Measurements from ENCODE around the gene SLC8B1.

Gene SLC8B1

DNA sequence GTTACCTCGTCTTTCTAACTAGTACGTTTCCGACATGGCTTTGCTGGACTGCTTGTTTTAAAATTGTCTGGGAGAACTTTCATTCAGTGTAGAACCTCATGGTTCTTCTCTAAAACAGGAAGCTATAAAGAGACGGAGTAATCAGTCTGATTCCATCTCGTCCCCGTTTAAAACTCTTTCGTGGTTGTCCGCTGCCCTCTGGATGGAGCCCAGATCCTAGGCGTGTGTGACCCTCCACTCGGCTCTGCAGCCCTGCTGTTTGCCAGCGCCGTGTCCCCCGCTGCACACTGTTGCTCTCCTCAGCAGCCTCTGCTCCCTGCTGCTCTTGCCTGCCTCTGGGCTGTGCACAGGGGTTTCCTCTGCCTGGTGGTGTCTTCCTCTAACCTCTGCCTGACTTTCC lies 50.2 kb downstream of the SLC8B1 start:
- TF ChIP-seq, protein P1, sequence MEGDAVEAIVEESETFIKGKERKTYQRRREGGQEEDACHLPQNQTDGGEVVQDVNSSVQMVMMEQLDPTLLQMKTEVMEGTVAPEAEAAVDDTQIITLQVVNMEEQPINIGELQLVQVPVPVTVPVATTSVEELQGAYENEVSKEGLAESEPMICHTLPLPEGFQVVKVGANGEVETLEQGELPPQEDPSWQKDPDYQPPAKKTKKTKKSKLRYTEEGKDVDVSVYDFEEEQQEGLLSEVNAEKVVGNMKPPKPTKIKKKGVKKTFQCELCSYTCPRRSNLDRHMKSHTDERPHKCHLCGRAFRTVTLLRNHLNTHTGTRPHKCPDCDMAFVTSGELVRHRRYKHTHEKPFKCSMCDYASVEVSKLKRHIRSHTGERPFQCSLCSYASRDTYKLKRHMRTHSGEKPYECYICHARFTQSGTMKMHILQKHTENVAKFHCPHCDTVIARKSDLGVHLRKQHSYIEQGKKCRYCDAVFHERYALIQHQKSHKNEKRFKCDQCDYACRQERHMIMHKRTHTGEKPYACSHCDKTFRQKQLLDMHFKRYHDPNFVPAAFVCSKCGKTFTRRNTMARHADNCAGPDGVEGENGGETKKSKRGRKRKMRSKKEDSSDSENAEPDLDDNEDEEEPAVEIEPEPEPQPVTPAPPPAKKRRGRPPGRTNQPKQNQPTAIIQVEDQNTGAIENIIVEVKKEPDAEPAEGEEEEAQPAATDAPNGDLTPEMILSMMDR (conservative IDR thresholded peaks at IDR 0.05): no peak
- H3K27ac ChIP-seq: no peak overlapping the region

DNA sequence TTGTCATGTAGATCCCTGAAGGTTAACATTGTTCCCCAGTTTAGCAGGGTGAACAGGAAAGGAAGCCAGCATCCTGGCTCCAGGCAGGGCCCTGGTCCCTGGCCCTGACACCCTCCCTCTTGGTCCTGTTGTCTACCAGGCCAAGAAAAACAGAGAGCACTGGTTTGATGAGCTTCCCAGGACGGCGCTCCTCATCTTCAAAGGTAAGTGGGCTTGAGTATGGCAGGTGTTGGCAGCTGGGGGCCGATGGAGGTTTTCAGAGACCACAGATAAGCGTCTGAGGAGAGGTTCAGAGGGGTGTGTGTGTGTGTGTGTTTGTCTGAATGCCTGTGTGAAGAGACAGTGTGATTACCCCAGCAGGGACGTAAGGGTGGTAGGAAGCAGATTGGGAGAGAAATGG lies 56.3 kb downstream of the SLC8B1 start:
- H3K27ac ChIP-seq: no peak overlapping the region
- TF ChIP-seq, protein P1 (conservative IDR thresholded peaks at IDR 0.05): no peak

DNA sequence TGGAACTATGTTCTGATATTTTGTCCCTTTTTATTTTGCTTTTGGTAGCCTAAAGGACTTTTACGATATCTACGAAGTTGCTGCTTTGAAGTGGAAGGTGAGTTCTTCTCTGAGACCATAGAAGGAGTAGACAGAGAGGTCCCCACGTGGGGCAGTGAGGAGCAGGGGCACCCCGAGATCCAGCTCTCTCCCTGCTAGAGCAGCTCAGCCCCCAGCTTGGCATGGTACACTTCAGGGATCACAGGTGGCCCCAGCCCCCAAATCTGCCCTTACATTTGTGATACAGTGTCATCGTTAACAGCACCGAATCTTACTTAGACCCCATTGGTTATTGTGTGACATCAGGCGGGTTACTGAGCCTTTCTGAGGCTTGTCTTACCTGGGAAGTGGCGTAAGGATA lies 56.8 kb downstream of the SLC8B1 start:
- TF ChIP-seq, protein P1 (conservative IDR thresholded peaks at IDR 0.05): no peak
- H3K27ac ChIP-seq: no peak overlapping the region

DNA sequence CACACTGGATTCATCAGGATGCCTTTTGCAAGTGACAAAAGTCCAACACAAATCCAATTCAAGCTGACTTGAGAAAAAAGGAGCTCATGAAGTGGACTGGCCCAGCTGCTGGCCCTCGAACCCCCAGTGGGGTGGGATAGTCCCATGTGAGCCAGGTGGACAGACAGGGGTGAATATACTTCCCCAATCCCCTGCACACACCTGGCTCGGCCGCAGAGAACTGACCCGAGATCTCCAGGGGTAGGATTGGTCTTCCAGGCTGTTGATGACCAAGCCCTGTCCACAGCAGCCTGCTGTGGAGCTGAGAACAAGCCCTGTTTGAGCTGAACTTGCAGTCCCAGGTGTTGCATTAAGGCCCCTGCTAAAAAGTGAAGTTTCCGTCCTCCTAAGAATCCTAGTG lies 57.4 kb downstream of the SLC8B1 start:
- H3K27ac ChIP-seq: no peak overlapping the region
- TF ChIP-seq, protein P1 (conservative IDR thresholded peaks at IDR 0.05): no peak

DNA sequence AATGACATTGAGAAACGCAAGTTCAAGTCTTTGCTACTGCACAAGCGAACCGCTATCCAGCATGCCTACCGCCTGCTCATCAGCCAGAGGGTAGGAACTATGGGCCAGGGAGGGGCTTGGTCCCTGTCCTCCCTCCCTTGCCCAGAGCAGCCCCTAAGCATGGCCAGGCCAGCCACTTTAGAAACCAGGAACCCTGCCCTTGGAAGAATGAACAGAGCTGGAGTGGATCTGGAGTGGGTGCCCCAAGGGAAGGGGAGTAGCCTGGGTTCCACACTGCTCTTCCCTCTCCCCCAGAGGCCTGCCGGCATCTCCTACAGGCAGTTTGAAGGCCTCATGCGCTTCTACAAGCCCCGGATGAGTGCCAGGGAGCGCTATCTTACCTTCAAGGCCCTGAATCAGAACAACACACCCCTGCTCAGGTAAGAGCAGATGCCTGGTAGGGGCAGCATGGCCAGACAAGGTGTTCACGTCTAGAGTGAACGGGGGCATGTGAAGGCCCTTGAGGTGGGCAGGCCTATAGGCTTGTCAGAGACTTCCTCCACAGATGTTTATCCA lies 57.9 kb downstream of the SLC8B1 start:
- TF ChIP-seq, protein P1 (conservative IDR thresholded peaks at IDR 0.05): no peak
- no peak overlapping the region for H3K27ac ChIP-seq

DNA sequence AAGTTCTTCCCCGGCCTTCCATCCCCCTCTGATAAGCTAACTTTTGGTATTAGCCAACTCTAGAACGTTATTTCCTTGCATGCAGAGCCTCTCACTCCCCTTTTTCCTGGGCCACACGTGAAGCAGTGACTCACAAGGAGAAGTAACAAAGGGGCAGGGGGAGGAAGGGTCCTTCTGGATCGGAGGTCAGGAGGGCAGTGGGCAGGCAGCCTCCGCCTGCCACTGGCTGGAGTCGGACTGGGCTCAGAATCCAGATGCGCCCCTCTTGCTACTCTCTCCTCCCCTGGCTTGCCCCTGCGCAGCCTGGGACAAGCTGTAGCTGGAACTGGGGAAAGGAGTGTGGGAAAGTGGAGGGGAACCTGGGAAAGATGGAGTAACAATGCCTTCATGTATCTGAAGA lies 58.6 kb downstream of the SLC8B1 start:
- no peak overlapping the region for H3K27ac ChIP-seq
- TF ChIP-seq, protein P1 (conservative IDR thresholded peaks at IDR 0.05): no peak

DNA sequence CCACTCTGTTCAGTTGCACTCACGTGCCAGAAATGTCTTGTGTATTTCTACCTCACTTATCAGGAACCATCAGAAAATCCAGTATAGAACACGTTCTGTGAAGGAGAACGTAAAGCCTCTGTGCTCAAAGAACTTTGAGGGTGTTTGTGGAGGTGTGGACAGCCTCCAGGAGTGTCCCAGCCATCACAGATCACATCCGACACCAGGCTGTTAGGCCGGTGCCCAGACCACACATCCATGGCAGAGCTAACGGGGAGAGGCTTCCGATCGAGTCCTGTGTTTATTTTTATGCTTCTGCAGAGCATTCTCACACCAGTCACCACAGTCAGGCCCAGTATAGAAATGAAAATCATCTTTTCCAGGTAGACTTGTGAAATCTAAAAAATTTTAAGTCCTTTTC lies 60.1 kb downstream of the SLC8B1 start:
- TF ChIP-seq, protein P1 (conservative IDR thresholded peaks at IDR 0.05): no peak

More for the DNA sequence above, 60.1 kb downstream of the SLC8B1 start:
- H3K27ac ChIP-seq: no peak overlapping the region
